Astrocyte (in vitro differentiated cells and primary cell): ENCODE data around the gene HSPA1B.

Source experiments
- CTCF ChIP-seq: IDR thresholded peaks from 2 replicates; pipeline ENCODE4 v1.5.1; 2011; ENCODE audit warnings: low read depth, mild to moderate bottlenecking, inconsistent platforms, low read length, moderate library complexity; ENCODE audit not compliant: insufficient read depth
- EZH2 ChIP-seq: IDR thresholded peaks from 2 replicates; pipeline ENCODE4 v1.6.1; 2012; ENCODE audit warnings: mild to moderate bottlenecking, low read length, inconsistent platforms; ENCODE audit not compliant: insufficient read depth

GRCh38 chr6:31858707-31859106, 31.2 kb downstream of the HSPA1B start:
- TF ChIP-seq CTCF (no peak), EZH2 (no peak)
